Measurements from ENCODE around the gene KCNJ1.

The KCNJ1 gene

GRCh38 chr11:128901653-128902514, 34.8 kb upstream of the KCNJ1 start:
- DNase-seq, result no peak

DNA sequence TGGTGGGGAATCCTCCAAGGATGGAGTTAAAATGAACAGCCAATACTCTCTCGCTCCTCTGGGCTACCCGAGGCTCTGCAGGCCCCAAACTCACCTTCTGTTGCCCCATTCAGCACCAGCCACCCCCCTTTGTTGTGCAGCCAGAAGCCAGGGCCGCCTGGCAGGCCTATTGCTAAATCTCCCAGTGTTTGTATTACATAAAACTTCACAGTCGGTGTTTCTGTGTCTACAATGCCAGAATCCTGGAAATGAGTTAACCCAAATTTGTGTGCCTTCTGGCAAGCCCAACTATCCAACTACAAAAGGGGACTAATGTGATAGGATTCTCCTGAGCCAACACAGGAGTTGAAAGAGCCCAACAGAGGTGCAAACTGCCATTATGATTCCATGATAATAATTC, 33.4 kb upstream of the KCNJ1 start:
- no peak for DNase-seq

DNA sequence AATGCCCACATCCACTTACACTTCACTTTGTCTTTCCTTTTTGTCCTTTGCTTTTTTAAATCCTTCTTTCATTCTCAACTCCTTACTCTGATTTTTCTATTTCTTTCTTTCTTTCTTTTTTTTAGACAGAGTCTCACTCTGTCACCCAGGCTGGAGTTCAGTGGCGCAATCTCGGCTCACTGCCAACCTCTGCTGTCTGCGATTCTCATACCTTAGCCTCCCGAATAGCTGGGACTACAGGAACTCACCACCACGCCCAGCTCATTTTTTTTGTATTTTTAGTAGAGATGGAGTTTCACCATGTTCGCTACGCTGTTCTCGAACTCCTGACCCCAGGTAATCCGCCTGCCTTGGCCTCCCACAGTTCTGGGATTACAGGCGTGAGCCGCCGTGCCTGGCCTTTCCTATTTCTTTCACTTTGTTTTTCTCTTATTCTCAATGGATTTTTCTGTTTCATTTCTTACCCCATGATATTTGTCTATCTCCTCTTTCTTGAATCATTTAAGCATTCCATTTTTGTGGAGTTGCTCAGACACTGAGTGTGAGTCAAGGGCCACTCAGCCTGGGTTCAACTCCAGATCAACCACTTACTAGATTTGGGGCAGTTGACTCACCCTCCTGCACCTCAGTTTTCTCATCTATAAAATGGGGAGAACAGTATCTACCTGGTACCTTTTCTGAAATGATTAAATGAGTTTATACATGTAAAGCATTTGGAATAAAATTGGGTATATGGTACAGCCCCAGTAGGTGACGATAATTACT, 31.7 kb upstream of the KCNJ1 start:
- no peak for DNase-seq

- DNase-seq, result no peak
Measured at GRCh38 chr11:128897826-128898225, 30.7 kb upstream of the KCNJ1 start.

- DNase-seq, result no peak
Measured at GRCh38 chr11:128896356-128896755, 29.3 kb upstream of the KCNJ1 start.

- DNase-seq, result no peak
Measured at GRCh38 chr11:128895526-128895925, 28.4 kb upstream of the KCNJ1 start.

GRCh38 chr11:128894685-128895084, 27.6 kb upstream of the KCNJ1 start:
- no peak for DNase-seq

DNA sequence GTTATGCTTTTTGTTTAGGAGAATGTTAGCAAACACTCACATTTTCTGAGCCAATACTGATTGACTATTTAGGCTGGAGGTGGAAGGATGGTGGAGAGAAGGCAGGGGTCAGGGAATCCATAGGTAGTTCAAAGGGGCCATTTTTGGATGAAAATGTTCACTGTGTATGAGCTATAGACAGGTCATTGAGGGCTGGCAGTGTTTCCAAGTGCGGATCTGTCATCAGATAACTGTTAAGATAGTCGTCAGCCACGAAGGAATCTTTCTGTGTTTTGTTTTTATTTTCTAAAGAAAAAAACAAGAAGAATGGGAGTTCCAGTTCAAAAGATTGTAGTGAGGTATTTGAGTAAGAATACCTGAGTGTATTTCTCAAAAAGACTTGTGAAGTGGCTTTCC, 27.2 kb upstream of the KCNJ1 start:
- DNase-seq, result no peak

GRCh38 chr11:128893578-128894285, 26.6 kb upstream of the KCNJ1 start:
- no peak for DNase-seq

DNA sequence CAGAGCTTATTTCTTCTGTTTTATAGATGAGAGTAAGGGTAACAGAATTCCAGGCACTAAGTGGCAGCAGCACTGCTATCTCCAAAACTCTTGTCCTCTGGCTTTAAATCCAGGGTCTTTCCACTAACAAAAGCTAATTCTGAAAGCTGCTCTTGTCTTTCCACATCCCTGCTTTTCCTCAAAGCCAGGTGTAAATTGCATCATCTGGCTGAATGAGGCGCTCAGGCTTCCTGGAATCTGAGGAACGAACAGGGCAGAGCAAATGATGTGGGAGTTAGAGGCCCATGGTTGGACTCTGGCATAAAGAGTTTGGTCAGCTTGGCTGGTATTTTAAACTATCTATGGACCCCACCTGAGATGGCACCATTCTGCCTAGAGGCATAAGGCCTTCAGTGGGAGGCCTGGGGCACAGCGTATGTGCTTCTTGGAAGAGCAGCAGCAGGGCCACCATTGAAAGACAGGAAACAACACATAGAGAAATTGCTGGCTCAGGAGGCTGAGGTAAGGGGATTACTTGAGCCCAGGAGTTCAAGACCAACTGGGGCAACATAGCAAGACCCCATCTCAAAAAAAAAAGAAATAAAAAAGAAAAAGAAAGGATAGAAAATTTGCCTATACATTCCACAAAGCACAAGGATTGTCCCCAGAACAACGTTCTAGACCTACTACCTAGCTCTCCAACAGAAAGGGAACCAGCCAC, 25.9 kb upstream of the KCNJ1 start:
- DNase-seq, result no peak

- no peak for DNase-seq
Measured at GRCh38 chr11:128891913-128892398, 24.9 kb upstream of the KCNJ1 start.

DNA sequence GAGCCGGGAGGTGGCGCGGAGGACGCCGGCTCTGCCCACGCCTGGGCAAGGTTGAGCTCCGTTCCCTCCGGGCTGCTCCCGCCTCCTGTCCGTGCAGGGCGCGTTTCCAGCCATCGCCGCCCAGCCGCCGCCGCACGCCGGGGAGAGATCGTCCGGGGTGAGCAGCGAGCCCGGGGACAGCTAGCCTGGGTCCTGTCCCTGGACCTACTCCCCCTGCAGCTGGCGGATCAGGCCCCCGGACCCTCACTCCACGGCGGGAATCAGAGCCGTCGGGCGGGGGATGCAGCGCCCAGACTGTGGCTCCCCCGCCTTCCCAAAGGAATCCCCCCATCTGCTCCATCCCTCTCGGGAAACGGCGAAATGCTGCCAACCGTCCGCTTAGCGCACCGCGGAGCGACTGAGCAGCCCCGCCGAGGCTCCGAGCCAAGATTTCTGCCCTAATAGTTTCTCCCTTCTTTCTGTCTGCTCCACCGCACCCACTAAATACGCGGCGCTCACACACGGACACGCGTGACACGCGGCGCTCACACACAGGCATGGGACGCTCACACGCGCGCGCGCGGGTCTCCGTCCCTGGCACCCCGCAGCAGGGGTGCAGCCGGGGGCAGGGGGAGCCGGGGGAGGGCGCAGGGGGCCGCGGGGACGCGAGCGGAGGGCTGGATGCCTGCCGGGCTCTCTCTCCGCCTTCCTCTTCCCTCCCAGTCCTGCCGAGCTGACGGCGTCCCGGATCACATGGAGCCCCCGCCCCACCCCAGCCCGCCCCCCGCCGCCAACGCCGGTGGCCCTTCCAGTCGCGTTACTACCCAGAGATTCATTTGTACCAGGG, 23.7 kb upstream of the KCNJ1 start, which contains the start of gene KCNJ5:
TSS of gene KCNJ5 (plus strand) at position 814 of the 826 bp plus-strand sequence. CDS start 19,918 bp downstream, outside the sequence.
- DNase-seq, result no peak

- DNase-seq, result no peak
Measured at GRCh38 chr11:128890216-128890542, 23.1 kb upstream of the KCNJ1 start.

GRCh38 chr11:128889657-128890213, 22.6 kb upstream of the KCNJ1 start:
- DNase-seq, result no peak

DNA sequence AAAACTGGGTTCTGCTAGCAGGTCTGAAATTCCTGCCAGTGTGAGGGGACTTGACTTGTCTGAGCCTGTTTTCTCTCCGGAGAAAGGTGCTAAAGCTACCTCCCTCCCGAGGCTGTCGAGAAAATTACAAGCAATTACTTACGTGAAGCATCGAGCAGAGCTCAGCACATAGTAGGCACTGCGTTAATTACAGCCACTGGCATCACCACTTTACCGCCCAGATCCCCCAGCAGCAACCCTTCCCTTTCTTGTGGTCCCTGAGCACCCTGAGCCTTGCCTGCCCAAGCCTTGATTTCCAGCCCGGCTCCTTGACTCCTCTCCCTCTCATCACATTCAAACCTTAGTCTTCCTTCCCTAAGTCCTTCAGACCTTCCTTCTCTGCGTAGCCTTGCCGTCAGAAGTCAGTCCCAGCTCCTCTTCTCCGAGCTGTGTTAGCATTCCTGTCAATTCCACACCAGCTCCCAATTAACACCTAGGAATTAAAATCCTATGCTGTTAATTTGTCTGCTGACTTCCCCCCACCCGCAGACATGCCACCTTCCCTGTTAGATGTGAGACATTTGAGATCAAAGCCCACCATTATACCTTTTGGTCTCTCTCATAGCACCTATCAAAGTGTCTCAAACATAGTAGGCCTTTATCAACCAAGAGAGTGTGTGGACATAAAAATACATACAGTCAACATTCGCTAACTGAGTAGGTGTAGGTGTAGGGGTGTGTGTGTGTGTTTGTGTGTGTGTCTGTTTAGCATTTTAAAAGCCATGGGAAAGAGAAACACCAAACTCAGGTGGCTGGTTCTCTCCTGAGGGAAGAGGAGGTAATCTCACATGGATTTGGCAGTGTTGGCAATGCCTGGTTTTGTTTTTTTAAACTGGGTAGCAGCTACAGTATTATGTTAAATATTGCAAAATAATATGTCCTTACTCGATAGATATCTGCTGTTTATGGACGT, 21.2 kb upstream of the KCNJ1 start:
- no peak for DNase-seq

DNA sequence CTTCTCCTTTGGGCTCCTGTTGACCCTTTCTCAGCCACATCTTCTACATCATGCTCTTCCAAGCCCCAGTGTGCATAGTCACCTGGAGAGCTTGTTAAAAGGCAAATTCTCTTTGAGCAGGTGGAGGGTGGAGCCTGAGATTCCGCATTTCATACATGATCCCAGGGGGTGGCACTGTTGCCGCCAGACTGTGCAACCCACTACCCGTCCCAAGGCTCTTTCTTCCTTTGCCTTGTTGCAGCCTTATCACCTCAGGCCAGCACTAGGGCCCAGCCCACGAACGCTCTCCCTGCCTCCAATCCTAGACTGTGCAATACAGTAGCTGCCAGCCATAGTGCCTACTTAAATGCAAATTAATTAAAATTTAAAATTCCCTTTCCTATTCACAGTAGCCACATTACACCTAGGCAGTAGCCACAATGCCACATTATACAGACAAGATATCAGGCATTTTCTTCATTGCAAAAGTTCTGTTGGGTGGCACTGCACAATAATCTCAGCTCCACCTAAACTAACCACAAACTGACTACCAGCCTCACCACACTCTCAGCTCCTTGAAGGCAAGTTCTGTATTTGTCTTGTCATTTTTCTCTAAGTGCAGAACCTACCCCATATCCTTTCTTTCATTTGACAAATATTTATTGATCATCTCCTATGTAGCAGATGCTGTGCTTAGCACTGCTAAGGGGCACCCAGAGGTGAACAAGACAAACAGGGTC, 19.5 kb upstream of the KCNJ1 start:
- no peak for DNase-seq

DNA sequence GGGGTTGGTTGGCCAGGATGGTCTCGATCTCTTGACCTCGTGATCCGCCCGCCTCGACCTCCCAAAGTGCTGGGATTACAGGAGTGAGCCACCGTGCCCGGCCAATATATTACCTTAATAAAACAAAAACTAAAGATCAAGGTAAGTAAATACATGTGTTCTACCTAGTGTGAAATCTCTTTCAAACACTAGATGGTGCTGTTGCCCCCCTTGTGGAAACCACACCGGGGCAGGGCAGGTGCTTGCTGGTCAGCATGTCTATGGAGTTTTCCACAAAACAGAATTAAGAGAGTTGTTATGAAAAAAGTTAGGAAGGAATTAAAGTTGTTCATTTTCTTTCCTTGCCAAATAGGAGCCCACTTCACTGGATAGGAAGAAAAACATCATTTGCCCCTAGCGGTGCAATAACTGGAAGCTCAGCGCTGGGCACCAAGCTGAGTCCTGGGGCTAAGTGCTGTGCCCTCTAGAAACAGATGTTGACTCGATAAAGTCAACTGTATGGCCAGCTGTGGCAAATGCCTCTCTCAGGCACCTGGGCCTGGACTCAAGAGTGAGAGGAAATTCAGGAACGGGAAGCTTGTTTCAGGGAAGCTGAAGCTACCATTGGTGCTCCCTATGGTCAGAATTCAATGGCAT, 17.7 kb upstream of the KCNJ1 start:
- DNase-seq, result peak; percentile 65

GRCh38 chr11:128884054-128884453, 17.0 kb upstream of the KCNJ1 start:
- DNase-seq, result no peak

GRCh38 chr11:128882451-128882850, 15.4 kb upstream of the KCNJ1 start:
- DNase-seq, result no peak
